ENCODE results near the gene NAA10. TPM values are rescaled to one million over a fixed set of nuclear protein-coding genes. Genes with fewer than 3 reads are reported as not detected.
A peak's percentile ranks its signal among the peaks of the same experiment; 100 is the strongest.

The NAA10 gene
- total and polyA plus RNA-seq, 2 of the 13 experiments (the other 11 are each of a cell fraction or from before 2014, with no cell fraction given), result 49.2 to 51.7 TPM

DNA sequence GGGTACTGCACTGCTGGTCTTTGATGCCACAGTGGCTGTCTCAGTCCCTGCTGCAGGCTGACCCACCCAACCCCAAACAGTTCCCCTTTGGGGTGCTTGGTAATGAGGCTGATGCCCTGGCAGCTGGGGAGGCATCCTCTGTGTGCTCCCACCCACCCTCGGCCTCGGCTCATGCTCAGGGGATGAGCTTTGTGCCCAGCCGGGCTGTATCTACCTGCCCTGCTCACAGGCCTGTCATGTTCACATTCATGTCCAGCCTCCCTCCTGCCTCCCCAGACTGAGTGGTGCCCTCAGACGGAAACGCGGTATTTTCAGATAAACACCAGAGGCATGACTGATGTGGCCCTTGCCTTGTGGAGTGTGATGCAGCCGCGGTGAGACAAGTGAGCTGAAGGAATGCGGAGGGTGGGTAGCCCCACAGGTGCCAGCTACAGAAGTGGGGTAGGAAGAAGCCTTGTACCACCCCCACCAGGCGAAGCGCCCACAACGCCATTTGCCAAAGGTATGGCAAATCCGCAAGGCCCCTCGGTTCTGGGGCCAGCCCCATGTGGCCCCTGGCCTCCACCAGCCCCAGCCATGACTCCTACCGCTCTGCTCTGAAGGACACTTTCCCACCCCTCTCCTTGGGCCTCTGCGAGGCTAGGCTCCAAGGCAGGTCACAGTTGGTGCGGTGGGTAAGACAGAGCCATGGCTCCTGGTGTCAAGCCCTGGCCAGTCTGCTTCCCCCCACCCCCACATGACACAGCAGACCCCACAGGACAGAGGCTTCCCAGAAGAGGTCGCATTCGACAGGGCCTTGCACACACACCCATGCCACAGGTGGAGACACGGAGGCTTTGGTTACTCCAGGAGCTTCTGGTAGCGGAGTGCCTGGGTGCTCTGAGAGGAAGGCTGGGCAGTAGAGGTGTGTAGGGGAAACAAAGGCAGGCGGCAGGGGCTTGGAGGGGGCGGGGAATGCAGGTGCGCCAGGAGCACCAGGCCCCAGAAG is 11.4 kb upstream of the NAA10 start (continued):
- TF ChIP-seq, protein P1, sequence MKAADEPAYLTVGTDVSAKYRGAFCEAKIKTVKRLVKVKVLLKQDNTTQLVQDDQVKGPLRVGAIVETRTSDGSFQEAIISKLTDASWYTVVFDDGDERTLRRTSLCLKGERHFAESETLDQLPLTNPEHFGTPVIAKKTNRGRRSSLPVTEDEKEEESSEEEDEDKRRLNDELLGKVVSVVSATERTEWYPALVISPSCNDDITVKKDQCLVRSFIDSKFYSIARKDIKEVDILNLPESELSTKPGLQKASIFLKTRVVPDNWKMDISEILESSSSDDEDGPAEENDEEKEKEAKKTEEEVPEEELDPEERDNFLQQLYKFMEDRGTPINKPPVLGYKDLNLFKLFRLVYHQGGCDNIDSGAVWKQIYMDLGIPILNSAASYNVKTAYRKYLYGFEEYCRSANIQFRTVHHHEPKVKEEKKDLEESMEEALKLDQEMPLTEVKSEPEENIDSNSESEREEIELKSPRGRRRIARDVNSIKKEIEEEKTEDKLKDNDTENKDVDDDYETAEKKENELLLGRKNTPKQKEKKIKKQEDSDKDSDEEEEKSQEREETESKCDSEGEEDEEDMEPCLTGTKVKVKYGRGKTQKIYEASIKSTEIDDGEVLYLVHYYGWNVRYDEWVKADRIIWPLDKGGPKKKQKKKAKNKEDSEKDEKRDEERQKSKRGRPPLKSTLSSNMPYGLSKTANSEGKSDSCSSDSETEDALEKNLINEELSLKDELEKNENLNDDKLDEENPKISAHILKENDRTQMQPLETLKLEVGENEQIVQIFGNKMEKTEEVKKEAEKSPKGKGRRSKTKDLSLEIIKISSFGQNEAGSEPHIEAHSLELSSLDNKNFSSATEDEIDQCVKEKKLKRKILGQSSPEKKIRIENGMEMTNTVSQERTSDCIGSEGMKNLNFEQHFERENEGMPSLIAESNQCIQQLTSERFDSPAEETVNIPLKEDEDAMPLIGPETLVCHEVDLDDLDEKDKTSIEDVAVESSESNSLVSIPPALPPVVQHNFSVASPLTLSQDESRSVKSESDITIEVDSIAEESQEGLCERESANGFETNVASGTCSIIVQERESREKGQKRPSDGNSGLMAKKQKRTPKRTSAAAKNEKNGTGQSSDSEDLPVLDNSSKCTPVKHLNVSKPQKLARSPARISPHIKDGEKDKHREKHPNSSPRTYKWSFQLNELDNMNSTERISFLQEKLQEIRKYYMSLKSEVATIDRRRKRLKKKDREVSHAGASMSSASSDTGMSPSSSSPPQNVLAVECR (CRISPR knock-in tag; IDR thresholded peaks at IDR 0.05; ENCODE audit: borderline replicate concordance), result 0 out of 2 replicates have a peak, but pooled peaks have one; percentile 1
- TF ChIP-seq ZNF552 (CRISPR knock-in tag; IDR thresholded peaks at IDR 0.05; ENCODE audit: borderline replicate concordance) (no peak), NKX3-1 (CRISPR knock-in tag; IDR thresholded peaks at IDR 0.05) (no peak), ZFX (CRISPR knock-in tag; IDR thresholded peaks at IDR 0.05; ENCODE audit: low read depth) (peak; percentile 41; the same call in 1 of the 2 replicates), TEAD3 (CRISPR knock-in tag; optimal IDR thresholded peaks at IDR 0.05; ENCODE audit: borderline replicate concordance) (peak; percentile 35), MTF1 (CRISPR knock-in tag; IDR thresholded peaks at IDR 0.05) (no peak), E2F1 (CRISPR knock-in tag; IDR thresholded peaks at IDR 0.05) (no peak), POLR2G (IDR thresholded peaks at IDR 0.05; ENCODE audit: low read depth, low read length) (0 out of 2 replicates have a peak, but pooled peaks have one; percentile 17), FOSL2 (CRISPR knock-in tag; IDR thresholded peaks at IDR 0.05) (no peak), FOXC1 (CRISPR knock-in tag; IDR thresholded peaks at IDR 0.05; ENCODE audit: borderline replicate concordance) (no peak), ZNF180 (CRISPR knock-in tag; IDR thresholded peaks at IDR 0.05; ENCODE audit: borderline replicate concordance, low read depth) (no peak), ZBTB20 (CRISPR knock-in tag; IDR thresholded peaks at IDR 0.05; ENCODE audit: borderline replicate concordance, low read depth) (no peak), REPIN1 (CRISPR knock-in tag; IDR thresholded peaks at IDR 0.05; ENCODE audit: borderline replicate concordance, low read depth) (no peak), HMGA1 (CRISPR knock-in tag; conservative IDR thresholded peaks at IDR 0.05) (no peak)
- TF ChIP-seq, protein P2, sequence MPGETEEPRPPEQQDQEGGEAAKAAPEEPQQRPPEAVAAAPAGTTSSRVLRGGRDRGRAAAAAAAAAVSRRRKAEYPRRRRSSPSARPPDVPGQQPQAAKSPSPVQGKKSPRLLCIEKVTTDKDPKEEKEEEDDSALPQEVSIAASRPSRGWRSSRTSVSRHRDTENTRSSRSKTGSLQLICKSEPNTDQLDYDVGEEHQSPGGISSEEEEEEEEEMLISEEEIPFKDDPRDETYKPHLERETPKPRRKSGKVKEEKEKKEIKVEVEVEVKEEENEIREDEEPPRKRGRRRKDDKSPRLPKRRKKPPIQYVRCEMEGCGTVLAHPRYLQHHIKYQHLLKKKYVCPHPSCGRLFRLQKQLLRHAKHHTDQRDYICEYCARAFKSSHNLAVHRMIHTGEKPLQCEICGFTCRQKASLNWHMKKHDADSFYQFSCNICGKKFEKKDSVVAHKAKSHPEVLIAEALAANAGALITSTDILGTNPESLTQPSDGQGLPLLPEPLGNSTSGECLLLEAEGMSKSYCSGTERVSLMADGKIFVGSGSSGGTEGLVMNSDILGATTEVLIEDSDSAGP (CRISPR knock-in tag; IDR thresholded peaks at IDR 0.05; ENCODE audit: borderline replicate concordance), result no peak
- TF ChIP-seq, protein P3, sequence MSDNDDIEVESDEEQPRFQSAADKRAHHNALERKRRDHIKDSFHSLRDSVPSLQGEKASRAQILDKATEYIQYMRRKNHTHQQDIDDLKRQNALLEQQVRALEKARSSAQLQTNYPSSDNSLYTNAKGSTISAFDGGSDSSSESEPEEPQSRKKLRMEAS (IDR thresholded peaks at IDR 0.05), result peak; percentile 49; the same call in 1 of the 2 replicates
